ENCODE results near the gene DPF3. TPM values are rescaled to one million over a fixed set of nuclear protein-coding genes. Genes with fewer than 3 reads are reported as not detected.

DPF3 gene
- total and polyA plus RNA-seq, 9 of the 15 experiments (the other 6 are each of a cell fraction or from before 2014, with no cell fraction given) = 0.21 to 4.9 (median 1.2) TPM

DNA sequence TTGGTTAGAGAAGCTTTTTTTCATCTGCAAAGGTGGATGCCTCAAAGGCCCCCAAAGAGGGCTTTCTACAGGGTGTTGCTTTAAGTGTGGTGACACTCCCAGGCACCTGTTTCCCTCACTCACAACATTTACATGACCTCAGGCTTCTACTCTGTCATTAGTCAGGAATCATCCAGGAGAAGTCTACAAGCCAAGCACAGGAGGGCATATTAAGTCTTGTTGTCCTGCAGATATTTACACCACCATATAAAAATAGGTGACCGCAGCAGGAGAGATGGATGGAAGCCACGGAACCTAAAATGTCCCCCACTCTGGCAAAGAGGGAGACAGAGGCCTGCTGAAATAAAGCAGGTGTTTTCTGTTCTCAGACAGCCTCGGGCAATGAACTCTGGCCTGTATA is 7.5 kb upstream of the DPF3 start:
- BruUV-seq (replicated peaks) = no TSS peak
- in situ Hi-C loops (cut with MboI) (no loop called here), intact Hi-C loops (cut with micrococcal nuclease) (loop anchor here (10.0 kb wide), 1 partner anchor 167 kb away; no protein-coding TSS in a partner anchor)
- H3K9me3 ChIP-seq (replicated peaks; ENCODE audit: control insufficient read depth, insufficient read depth, low read depth, low read length) = no peaks in the 10 kb centered on the region
- H3K9ac ChIP-seq (ENCODE audit: insufficient read depth in 1 of 2, low read depth in 2 of 2, low read length in 2 of 2) = no peak overlapping the region
- FAIRE-seq = no peak
- no peaks in the 10 kb centered on the region for H3K79me2 ChIP-seq (ENCODE audit: control insufficient read depth, insufficient read depth, low read length)
- ChIA-PET POLR2A (no interaction called here), CTCF (ENCODE audit: low intra/inter-chr PET ratio) (interaction anchor here (1.0 kb wide), 1 partner anchor 385 kb away, joined by 3 read pairs; no protein-coding TSS in a partner anchor)
- no peak for DNase-seq (ENCODE audit: extremely low read depth in 1 of 4, low spot score in 3 of 4)
- TF ChIP-seq, protein P1, sequence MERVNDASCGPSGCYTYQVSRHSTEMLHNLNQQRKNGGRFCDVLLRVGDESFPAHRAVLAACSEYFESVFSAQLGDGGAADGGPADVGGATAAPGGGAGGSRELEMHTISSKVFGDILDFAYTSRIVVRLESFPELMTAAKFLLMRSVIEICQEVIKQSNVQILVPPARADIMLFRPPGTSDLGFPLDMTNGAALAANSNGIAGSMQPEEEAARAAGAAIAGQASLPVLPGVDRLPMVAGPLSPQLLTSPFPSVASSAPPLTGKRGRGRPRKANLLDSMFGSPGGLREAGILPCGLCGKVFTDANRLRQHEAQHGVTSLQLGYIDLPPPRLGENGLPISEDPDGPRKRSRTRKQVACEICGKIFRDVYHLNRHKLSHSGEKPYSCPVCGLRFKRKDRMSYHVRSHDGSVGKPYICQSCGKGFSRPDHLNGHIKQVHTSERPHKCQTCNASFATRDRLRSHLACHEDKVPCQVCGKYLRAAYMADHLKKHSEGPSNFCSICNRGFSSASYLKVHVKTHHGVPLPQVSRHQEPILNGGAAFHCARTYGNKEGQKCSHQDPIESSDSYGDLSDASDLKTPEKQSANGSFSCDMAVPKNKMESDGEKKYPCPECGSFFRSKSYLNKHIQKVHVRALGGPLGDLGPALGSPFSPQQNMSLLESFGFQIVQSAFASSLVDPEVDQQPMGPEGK (CRISPR knock-in tag; IDR thresholded peaks at IDR 0.05; ENCODE audit: borderline replicate concordance) = no peak
- no peak for TF ChIP-seq ZNF695 (CRISPR knock-in tag; IDR thresholded peaks at IDR 0.05)
- TF ChIP-seq, protein P2, sequence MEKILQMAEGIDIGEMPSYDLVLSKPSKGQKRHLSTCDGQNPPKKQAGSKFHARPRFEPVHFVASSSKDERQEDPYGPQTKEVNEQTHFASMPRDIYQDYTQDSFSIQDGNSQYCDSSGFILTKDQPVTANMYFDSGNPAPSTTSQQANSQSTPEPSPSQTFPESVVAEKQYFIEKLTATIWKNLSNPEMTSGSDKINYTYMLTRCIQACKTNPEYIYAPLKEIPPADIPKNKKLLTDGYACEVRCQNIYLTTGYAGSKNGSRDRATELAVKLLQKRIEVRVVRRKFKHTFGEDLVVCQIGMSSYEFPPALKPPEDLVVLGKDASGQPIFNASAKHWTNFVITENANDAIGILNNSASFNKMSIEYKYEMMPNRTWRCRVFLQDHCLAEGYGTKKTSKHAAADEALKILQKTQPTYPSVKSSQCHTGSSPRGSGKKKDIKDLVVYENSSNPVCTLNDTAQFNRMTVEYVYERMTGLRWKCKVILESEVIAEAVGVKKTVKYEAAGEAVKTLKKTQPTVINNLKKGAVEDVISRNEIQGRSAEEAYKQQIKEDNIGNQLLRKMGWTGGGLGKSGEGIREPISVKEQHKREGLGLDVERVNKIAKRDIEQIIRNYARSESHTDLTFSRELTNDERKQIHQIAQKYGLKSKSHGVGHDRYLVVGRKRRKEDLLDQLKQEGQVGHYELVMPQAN (IDR thresholded peaks at IDR 0.05; ENCODE audit: borderline replicate concordance) = no peak
- no peak for TF ChIP-seq IRF2 (CRISPR knock-in tag; IDR thresholded peaks at IDR 0.05)
- TF ChIP-seq DLX4 (CRISPR knock-in tag; IDR thresholded peaks at IDR 0.05) = no peak
- TF ChIP-seq NCOA2 (IDR thresholded peaks at IDR 0.05; ENCODE audit: partially characterized antibody in 2 of 2) = no peak
- TF ChIP-seq MCM5 (IDR thresholded peaks at IDR 0.05; ENCODE audit: low read depth) = no peak
- no peak for TF ChIP-seq ZNF23 (CRISPR knock-in tag; IDR thresholded peaks at IDR 0.05)
- no peak for TF ChIP-seq XRCC3 (IDR thresholded peaks at IDR 0.05)
- no peak for TF ChIP-seq MXI1 (IDR thresholded peaks at IDR 0.05; ENCODE audit: low read depth, low read length)
- TF ChIP-seq ZNF444 (CRISPR knock-in tag; IDR thresholded peaks at IDR 0.05) = no peak
- no peak for TF ChIP-seq SIN3A (IDR thresholded peaks at IDR 0.05; ENCODE audit: borderline replicate concordance in 2 of 2, control insufficient read depth in 1 of 2, low read depth in 2 of 2, low read length in 2 of 2)
- ATAC-seq = no peak
- 93% methylated on average over 2 of the region's 3 CpGs for WGBS (ENCODE audit: insufficient coverage, low coverage, missing lambda C conversion rate)
- H3K4me3 ChIP-seq = no peak overlapping the region
- H3K36me3 ChIP-seq (ENCODE audit: control insufficient read depth, insufficient read depth, low read length) = no peaks in the 10 kb centered on the region
- H3K27ac ChIP-seq (ENCODE audit: extremely low read depth, low read depth, low read length) = no peak overlapping the region
- no peak overlapping the region for H2AFZ ChIP-seq (ENCODE audit: low read depth, low read length)
- H3K4me2 ChIP-seq (ENCODE audit: insufficient read depth, low read length) = no peak overlapping the region
- H3K27me3 ChIP-seq (ENCODE audit: control insufficient read depth in 2 of 2, insufficient read depth in 2 of 2, low read length in 2 of 2) = no peaks in the 10 kb centered on the region
- H3K9me1 ChIP-seq (ENCODE audit: control insufficient read depth, insufficient read depth, low read length) = no peaks in the 10 kb centered on the region
- peaks cover 0 to 3% of the 10 kb centered on the region in 2 experiments; a peak in 2 of 5 replicates for H3K4me1 ChIP-seq (replicated peaks in 1 of 2; ENCODE audit: control insufficient read depth in 2 of 2, insufficient read depth in 2 of 2, low read length in 2 of 2)
- no peaks in the 10 kb centered on the region for H4K20me1 ChIP-seq (replicated peaks; ENCODE audit: control insufficient read depth, insufficient read depth, low read length)

All from K562 (cell line).